LoVo (cell line): ENCODE results near the gene PTPRM.

ENCODE experiments used
- DNase-seq: peaks from one replicate; pipeline ENCODE4 v3.0.0-alpha.2; 2016; ENCODE audit warnings: low spot score

Gene PTPRM

GRCh38 chr18:7567474-7568425 lies 634 bp downstream of the PTPRM start:
- no peak for DNase-seq

DNA sequence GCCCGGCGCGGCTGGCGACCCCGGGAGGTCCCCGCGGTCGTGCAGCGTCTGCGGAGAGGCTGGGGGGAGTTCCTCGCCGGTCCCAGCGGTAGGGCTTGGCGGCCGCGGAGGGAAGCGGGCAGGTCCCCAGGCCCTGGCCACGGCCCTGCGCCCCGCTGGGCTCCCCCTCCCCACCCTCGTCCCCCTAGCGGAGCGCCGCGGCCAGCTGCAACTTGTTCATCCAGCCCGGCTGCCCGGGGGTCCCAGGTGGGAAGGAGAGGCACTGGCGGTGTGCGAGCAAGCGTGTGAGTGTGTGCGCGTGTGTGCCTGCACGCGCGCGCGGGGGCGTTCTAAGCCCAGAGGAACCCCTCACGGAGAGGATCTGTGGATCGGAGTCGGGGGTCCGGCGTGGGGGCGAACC lies 1.3 kb downstream of the PTPRM start:
- no peak for DNase-seq

GRCh38 chr18:7571626-7572025 lies 4.5 kb downstream of the PTPRM start:
- no peak for DNase-seq

- no peak for DNase-seq
Measured at GRCh38 chr18:7572822-7573221, 5.7 kb downstream of the PTPRM start.

DNA sequence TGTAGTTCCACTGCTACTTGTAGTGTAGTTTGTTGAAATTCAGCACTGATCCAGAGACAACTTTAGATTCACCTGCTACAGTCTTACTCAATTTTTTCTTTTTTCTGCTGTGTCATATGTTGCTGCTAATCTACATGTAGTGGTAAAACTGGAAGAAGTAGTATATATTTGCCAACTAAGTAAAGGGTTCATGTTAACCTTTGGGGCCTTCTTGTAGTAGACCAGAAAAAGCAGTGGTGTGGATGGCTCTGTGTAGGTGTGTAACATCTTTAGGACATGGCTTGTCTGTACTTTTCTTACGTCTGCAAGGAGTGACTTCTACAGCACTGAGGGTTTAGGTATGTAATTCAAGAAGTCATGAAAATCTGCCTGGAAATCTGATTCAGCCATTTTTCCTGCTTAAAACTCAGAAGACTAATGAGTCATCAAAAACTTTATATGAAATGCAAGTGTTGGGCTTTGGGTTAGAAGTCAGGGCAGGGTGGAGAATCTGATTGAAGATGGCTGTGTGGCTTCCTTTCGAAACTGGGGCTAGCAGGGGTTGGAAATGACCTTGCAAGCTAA lies 8.4 kb downstream of the PTPRM start:
- no peak for DNase-seq

GRCh38 chr18:7576077-7576476 lies 9.0 kb downstream of the PTPRM start:
- no peak for DNase-seq

GRCh38 chr18:7576685-7577084 lies 9.6 kb downstream of the PTPRM start:
- no peak for DNase-seq

GRCh38 chr18:7577706-7578105 lies 10.6 kb downstream of the PTPRM start:
- no peak for DNase-seq

GRCh38 chr18:7579176-7579917 lies 12.2 kb downstream of the PTPRM start:
- no peak for DNase-seq

- no peak for DNase-seq
Measured at GRCh38 chr18:7579918-7580542, 12.9 kb downstream of the PTPRM start.

- DNase-seq = no peak
Measured at GRCh38 chr18:7584646-7585275, 17.6 kb downstream of the PTPRM start.

DNA sequence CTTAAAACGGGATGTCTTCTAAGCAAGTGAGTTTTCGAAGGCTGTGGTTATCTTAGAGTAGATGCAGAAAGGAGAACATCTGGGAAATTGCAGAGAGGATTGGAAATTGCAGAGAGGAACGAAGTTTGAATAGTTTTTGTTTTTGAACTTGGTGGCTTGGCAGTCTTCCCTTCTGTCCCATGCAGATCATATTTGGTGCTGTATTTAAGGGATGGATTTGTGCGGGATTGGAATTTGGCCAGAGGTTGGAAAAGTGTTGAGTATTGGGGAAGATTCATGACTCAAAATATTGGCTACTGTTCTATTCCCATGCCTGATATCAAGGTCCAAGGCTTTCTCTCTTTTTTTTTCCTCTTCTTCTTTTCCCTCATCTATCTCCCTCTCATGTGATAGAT lies 18.2 kb downstream of the PTPRM start:
- DNase-seq = no peak

DNA sequence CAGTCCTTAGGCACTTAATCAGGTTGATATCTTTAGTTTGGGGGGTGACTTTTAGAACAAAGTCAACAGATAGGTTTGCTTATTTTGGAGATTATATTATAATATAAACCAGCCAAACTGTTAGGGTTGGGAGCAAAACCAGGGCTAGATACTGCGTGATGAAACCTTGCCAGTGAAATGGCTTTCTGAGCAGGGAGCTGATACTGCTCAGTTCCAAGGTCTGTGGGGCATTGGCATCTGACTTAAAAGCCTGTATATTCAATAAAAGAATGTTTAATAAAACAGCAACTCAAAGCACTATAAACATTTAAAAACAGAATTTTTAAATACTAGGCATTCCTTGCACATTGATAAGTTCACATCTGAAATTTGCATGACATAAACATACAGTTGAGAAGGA lies 19.3 kb downstream of the PTPRM start:
- no peak for DNase-seq

DNA sequence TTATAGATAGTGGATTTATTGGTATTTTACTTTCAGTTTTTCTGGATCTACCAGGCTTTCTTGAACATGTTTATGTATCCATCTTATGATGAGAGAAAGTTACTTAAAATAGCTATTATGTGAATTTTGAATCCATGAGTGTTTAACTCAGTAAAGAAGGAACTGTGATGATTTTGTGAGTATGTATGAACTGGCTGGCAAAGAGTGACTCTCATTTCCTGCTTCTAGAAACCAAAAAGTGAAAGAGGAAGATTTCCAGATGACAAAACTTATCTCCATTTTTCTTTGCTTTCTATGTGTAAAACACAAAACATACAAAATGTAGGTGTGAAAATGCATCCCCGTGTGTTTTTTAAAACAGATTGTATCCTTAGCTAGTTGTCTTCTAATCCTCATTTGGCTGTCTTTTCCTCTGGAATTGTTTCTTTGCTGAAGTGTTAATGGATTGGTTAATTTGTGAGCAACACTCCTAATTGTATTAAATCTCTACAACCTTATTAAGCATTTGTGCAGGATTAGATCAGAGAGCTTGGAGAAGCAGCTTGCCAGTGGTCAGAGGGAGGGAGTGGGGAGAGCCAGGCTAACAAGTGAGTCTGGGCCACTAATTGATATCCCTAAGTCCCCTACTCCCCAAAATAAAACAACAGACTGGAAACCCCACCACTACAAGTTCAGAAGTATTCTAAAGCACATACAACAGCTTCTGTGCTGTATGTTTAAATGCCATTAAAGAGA lies 23.9 kb downstream of the PTPRM start:
- no peak for DNase-seq

- no peak for DNase-seq
Measured at GRCh38 chr18:7592305-7593071, 25.4 kb downstream of the PTPRM start.

DNA sequence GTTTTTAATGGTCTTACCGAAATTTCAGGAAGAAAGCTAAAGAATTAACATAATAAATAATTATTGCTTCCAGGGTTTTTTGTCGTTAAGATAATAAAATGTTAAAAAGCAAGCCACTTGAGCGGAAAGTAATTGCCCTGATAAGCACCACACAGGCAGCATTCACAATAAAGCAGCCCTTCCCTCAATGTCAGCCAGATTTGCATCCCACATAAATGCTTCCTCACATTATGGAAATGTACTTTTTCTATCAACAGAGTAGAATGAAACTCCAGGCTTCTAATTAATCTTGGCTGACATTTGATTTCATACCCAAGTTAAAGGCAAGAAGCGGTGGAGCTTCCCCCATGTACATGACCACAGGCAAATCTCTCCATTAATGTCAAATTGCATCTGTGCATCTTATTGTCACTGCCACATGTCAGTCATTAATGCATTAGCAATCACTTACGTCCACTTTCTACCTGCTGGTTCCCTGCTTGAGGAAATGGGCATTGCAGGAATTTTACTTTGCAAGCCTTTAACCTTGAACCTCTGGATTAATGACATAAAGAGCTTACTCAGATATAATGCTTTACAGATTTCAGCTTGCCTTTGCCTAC lies 26.2 kb downstream of the PTPRM start:
- no peak for DNase-seq

GRCh38 chr18:7596147-7596546 lies 29.0 kb downstream of the PTPRM start:
- DNase-seq = no peak

GRCh38 chr18:7597500-7597899 lies 30.4 kb downstream of the PTPRM start:
- no peak for DNase-seq

DNA sequence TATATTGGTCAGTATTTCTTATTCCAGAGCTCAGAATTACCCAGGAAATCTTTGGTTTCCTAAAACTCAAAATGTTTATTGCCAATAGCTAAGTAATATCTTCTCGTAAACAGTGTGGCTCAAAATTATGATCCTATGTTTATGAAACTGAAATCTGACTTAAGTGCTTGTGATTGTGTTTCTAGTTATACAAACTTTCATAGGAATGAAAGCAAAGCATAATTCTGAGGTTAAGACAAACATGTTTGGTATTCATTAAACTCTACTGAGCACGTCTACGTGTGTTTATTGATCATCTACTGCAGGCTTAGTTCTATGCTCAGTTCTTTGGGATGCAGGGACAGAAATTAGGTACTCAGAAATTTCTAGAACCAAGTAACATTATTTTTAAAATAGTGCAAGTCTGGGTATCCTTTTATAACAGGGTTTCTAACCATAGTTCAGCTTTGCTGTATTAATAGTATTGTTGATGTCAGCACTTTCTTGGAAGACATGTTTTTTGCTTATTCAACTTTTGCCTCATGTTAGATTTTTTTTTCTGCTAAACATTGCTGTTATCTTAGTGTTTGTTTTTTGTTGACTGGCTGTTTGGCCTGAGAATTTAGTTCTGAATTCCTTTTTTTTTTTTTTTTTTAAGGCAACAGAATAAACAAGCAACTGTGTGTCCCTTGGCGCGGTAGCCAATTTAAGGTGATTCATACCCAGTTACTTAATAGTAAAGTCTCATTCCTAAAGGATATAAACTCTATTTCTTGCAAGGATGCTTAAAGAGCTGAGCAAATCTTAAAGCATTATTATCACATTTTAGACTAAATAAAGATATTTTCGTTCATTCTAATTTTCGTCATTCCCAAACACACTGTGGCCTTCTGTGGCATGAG lies 31.3 kb downstream of the PTPRM start:
- no peak for DNase-seq
